Activated T-helper 9 cell treated with anti-CD3 and anti-CD28 coated beads, Interleukin-2, amount 50 U/mL, for 16 hours (primary cell): Measurements from ENCODE around the gene TNK1.

Experiments used
- DNase-seq: peaks from one replicate; pipeline ENCODE4 v3.0.0-alpha.2; 2020; ENCODE audit warnings: low read depth

Gene TNK1

DNA sequence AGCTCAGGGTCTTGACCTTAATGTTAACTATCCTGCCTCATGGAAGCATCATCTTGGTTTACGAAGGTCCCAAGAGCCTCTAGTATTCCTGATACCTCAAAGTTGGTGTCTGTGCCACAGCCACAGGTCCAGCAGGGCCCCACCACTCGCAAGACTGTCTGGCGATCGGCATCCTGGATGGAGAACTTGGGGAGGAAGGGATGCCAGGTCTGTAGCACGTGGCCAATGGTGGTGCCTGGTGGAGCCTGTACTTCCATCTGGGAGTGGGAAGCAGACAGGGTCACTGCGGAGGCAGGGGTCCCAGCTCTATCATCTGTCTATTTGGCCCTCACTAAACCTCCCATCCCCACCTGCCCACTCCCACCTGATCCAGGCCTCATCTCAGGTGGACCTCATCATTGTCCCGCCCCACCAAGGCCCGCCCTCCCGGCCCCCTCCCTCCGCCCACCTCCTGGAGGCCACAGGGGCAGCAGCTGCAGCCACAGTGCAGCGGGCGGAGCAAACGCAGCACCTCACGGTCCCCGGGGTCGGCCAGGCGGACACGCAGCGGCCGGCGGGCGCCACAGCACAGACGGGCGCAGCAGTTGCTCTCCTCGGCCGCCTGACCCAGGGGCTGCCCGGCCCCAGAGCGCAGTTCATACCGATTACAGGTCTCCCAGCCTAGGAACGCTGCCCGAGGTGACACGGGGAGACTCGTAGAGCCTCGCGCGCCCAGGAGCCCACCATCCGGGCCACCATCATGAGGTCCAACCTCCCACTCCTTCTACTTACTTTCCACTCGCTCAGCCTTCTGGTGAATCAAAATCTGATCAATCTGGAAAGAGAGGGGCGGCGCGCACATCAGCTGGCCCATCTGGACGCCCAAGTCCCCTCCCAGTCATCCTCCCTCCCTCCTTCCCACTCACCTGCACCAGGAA is 12.1 kb downstream of the TNK1 start:
- no peak for DNase-seq

GRCh38 chr17:7393613-7394451 is 12.9 kb downstream of the TNK1 start:
- peak; percentile 45 for DNase-seq

GRCh38 chr17:7394452-7395191 is 13.7 kb downstream of the TNK1 start, which contains the start of gene PLSCR3:
Gene PLSCR3, minus strand, starts transcription at chr17:7394525. Its CDS starts 415 bp downstream, at chr17:7394110.
- peak; percentile 74 for DNase-seq

GRCh38 chr17:7396147-7396546 is 15.3 kb downstream of the TNK1 start:
- DNase-seq, result no peak

- no peak for DNase-seq
Measured at GRCh38 chr17:7398612-7399011, 17.7 kb downstream of the TNK1 start.

- DNase-seq, result no peak
Measured at GRCh38 chr17:7403043-7403726, 22.3 kb downstream of the TNK1 start.

DNA sequence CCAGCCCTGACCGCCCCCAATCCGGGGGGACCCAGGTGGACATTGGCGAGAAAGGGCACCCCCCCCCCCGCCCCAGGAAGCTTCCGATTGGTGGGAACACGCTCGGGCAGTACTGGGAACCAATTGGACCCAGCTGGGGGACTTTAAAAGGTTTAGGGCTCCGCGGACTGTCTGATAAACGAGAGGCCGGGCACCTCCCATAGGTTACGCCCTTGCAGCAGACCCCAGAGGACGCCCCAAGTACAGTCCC is 22.8 kb downstream of the TNK1 start:
- no peak for DNase-seq

DNA sequence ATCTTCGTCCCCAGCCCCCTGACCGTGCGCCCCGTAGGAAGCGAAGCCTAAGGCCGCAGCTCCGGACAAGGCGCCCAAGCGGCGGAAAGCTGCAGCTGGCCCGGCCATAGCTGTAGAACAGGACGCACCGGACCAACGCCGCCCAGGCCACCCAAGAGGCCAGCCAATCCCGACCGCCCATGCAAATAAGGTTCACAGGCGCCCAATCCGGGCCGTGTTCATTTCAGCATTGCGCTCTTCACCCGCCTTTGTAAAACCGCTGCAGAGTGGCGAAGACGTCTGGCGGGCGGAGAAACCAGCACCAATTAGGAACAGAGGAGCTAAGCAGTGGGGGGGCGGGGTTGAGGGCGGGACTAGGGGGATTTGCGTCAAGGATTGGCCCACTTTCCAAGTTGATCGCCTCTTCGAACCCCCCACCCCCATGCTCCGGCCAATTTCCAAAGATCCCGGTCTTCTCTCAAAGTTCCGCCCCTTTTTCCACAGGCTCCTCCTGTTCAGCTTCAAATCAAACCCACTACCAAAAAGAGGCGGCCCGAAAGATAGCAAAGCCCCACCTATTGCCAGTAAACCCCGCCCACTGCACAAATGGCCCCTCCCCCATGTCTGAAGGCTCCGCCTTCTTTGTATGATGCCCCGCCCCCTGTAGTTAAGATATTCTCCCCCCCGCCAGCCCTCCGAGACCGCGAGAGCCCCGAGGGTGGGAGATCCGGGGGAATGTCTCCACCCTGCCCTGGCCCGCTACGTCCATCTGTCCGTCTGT is 23.3 kb downstream of the TNK1 start, which contains the start of gene TMEM256:
TMEM256 (minus strand) TSS at position 121 of the 760 bp plus-strand sequence; CDS start at position 108, 13 bp downstream.
- peak; percentile 92 for DNase-seq

DNA sequence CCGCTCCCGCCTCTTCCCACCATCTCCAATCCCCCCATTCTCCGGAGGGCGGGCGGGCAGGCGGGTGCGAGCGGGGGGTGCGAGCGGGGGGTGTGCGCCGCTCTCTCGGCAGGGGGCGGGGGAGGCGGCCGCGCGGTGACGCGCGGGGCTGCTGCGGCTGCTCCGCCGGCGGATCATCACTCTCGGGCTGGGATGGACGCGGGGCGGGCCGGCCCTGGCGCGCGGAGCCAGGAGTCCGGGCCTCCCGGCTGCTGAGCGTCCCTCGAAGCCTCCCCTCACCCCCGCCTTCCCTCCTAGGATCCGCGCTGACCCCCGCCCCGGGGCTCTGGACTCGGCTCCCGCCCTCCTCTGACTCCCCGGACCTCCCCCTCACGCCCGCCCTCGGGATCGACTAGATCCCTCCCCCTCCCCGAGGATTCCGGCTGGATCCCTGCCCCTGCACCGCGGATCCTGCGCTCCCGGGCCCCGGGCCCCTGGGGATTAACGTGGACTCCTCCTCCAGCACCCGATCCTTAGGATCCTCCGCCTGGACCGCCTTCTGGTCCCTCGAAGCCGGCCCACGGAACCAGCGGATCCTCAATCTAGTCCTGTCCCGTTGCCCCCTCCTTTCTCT is 24.0 kb downstream of the TNK1 start:
- DNase-seq, result peak; percentile 61

- no peak for DNase-seq
Measured at GRCh38 chr17:7405350-7406234, 24.7 kb downstream of the TNK1 start.

DNA sequence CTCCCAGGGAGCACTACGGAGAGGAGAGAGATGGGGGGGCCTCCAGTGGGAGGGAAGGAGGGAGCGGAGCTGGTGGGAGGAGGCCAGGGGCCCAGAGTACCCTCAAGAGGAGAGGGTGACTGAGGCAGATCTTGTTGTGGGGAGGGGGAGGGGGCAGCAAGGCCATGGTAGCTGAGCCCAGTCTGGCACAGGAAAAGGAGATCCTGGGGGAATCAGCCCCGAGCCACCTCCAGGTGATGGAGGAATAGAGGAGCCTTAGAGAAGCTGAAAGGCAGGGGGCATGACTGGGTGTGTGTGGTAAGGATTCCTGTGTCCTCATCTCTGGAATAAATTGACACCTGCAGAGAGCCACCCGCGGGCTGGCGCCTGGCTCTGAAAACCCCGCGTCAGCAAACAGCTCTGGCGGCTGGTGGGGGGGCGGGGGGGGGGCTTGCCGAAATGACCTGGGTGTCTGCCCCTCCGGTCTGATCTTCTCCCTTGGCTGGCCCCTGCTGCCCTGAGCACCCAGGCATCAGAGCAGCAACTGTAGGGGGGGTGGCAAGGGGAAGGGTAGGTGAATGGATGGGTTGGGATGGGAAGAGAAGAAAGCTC is 25.4 kb downstream of the TNK1 start:
- DNase-seq, result no peak

- DNase-seq, result no peak
Measured at GRCh38 chr17:7407082-7407481, 26.2 kb downstream of the TNK1 start.

- no peak for DNase-seq
Measured at GRCh38 chr17:7407485-7408251, 26.8 kb downstream of the TNK1 start, which contains the start of gene NLGN2. Gene NLGN2, plus strand, starts transcription at chr17:7407845. Its CDS starts 411 bp downstream, at chr17:7408256.

DNA sequence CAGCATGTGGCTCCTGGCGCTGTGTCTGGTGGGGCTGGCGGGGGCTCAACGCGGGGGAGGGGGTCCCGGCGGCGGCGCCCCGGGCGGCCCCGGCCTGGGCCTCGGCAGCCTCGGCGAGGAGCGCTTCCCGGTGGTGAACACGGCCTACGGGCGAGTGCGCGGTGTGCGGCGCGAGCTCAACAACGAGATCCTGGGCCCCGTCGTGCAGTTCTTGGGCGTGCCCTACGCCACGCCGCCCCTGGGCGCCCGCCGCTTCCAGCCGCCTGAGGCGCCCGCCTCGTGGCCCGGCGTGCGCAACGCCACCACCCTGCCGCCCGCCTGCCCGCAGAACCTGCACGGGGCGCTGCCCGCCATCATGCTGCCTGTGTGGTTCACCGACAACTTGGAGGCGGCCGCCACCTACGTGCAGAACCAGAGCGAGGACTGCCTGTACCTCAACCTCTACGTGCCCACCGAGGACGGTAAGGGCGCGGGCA is 27.4 kb downstream of the TNK1 start:
- no peak for DNase-seq

DNA sequence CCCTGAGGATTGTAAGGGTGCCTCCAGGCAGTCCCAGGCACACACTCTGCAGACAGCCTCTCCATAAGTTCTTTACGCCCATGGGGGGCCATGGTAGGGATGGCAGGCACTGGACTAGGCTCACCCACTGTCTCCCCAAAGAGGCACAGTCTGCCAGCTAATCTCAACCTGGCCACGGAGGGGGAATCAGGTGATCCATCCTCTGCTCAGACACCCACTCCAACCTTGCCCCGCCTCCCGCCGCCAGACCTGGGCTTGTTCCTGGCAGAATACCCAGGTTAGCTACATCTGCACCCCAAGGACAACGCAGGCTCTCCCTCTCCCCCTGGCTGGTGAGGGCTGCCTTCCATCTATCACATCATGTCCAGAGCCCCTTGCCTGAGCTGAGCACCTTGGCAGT is 28.0 kb downstream of the TNK1 start:
- no peak for DNase-seq

DNA sequence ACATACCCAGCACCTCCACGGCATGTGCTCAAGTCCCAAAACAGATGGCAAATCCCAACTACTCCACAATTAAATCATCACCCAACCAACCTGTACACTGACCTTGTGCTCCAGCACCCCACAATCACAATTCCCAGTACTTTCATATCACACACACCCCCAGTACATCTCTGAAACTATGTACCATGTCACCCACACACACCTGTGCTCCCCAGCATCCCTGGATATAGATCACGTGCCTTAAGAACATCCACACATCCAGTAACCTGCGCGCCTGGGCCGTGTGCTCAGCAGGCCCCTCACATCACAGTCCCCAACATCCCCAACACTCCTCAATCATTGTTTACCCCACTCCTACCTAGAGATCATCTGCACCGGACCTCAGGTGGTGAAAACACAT is 28.8 kb downstream of the TNK1 start:
- no peak for DNase-seq

GRCh38 chr17:7410634-7411426 is 29.9 kb downstream of the TNK1 start:
- no peak for DNase-seq
